ENCODE data around the gene CCL28.
"Not testable (repeated sequence)": the region's sequence is repeated elsewhere in the genome, so short reads cannot be mapped to it uniquely, and the experiment has no call there.

The CCL28 gene, protein sequence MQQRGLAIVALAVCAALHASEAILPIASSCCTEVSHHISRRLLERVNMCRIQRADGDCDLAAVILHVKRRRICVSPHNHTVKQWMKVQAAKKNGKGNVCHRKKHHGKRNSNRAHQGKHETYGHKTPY

GRCh38 chr5:43412156-43412555 is at the start of gene CCL28:
TSS of gene CCL28 (minus strand) at chr5:43412391. CDS start at chr5:43412316, 75 bp downstream.
- no peak for DNase-seq (ENCODE audit: low read depth)

GRCh38 chr5:43461066-43461465 is 48.9 kb upstream of the CCL28 start:
- no peak for DNase-seq (ENCODE audit: low read depth)

- DNase-seq (ENCODE audit: low read depth): no peak
Observed at GRCh38 chr5:43456556-43456955, 44.4 kb upstream of the CCL28 start.

DNA sequence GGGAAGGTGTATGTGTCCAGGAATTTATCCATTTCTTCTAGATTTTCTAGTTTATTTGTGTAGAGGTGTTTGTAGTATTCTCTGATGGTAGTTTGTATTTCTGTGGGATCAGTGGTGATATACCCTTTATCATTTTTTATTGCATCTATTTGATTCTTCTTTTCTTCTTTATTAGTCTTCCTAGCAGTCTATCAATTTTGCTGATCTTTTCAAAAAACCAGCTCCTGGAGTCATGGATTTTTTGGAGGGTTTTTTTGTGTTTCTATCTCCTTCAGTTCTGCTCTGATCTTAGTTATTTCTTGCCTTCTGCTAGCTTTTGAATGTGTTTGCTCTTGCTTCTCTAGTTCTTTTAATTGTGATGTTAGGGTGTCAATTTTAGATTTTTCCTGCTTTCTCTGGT is 29.4 kb upstream of the CCL28 start:
- not testable (repeated sequence) for DNase-seq (ENCODE audit: low read depth)

DNA sequence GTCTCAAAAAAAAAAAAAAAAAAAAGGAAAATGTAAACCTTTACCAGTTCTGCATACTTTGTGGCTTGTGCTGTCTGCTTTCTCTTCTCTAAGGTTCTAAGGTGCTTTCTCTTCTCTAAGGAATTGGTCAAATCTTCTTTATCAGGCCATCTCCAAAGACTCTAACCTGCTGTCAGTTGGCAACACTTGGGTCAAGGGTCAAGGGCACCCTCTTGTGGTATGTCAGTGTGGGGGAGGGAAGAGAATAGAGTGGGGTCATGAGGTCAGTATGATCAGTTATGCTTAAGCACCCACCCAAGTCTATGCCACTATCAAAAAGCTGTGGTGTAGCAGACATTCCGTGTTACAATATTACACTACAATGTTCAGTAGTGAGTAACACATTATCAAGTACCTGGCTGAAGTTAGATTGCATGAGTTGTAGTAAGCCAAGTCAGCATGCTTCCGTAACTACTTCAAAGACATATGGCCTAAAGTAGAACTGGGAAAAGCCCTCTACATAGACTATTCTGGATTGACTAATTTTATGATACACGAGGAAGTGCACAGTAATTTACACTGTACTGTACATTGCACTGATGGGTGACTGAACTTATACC is 25.0 kb upstream of the CCL28 start:
- no peak for DNase-seq (ENCODE audit: low read depth)

GRCh38 chr5:43433382-43433781 is 21.2 kb upstream of the CCL28 start:
- no peak for DNase-seq (ENCODE audit: low read depth)

DNA sequence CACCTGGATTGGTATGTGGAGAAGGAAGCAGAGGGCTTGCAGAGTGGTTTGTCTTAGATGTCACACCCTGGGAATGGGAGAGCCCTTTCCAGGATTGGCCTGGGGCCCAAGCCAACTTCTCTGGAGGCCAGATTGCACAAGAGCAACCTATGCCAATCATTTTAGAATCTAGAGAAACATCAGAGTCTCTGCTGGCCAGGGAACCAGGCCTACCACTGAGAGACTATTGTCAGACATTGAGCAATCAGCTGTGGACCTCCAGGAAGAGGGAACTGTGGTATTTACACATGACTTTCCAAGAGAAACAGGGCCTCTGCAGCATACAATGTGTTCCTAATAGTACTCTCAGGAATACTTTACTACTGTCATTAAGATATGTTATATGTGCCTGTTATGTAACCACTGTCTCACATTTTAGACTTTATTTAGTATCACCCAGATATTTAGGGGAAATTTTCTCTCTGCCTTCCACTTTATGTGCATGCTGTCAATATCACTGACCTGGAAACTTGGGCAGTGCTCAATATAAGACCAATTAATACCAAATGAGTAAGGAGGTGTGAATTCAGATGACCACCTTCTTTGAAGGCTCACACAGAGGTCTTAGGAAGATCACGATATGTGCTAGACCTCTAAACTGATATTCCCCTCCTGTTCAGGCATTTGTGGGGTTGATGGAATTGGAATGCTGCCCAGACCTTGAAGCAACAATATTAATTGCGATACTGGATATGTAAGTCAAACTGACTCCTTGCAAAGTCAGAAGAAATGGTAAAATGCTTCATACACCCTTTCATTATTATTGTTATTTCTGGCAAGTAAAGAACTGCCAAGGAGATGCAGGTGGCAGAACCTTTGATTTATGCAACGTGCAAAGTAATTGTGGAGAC is 20.5 kb upstream of the CCL28 start:
- DNase-seq (ENCODE audit: low read depth): no peak

DNA sequence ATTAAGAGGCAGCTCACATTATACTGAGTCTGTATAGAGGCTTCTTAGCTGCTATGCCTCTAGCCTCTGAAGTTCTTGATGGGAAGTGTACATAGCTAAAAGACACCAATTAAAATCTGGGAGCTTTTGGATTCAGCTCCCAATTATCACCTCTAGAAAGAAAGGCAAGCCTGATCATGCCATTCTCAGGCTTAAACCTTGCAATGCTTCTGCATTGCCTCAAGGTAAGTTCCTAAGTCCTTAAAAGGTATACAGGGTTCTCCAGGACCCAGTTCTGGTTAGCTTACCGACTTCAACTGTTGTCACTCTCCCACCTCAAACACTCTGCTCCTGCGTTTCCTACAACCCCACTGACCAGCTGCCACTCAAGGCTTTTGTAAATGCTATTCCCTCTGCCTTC is 17.5 kb upstream of the CCL28 start:
- no peak for DNase-seq (ENCODE audit: low read depth)

DNA sequence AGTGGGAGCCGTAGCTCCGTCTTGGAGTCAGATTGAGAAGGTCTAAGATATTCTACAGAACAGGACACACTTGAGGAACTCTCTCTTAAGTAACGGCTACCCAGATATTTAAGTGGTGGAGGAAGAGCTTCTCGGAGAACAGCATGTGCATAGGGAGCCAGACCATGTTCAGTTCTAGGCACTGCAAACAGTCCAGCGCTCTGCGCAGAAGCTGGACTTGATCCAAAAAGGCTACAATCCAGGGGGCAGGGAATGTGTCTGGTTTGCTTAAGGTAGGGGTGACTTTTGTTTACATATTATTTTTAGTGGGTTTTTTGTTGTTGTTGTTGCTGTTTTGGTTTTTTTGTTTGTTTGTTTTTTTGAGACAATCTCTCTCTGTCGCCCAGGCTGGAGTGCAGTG is 16.8 kb upstream of the CCL28 start:
- DNase-seq (ENCODE audit: low read depth): no peak

DNA sequence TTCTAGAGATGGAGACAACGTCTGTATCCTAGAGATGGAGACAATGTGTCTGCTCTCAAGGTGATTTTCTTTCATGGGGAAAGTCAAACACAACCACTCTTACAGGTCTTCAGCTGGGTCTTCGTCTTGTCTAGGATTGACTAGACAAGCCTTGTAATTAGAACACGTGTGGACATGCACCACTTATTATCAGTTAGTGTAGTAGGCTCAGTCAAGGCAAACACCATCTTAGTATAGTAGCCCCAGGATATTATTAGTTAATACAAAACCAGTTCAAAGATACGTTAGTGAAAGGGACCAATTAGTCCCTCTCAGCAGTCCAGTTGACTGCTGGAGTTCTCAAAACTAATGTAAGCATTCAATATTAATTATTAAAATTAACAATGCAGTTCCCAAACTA is 15.1 kb upstream of the CCL28 start:
- DNase-seq (ENCODE audit: low read depth): no peak

GRCh38 chr5:43425983-43426382 is 13.8 kb upstream of the CCL28 start:
- no peak for DNase-seq (ENCODE audit: low read depth)

- not testable (repeated sequence) for DNase-seq (ENCODE audit: low read depth)
Observed at GRCh38 chr5:43423086-43423485, 10.9 kb upstream of the CCL28 start.

DNA sequence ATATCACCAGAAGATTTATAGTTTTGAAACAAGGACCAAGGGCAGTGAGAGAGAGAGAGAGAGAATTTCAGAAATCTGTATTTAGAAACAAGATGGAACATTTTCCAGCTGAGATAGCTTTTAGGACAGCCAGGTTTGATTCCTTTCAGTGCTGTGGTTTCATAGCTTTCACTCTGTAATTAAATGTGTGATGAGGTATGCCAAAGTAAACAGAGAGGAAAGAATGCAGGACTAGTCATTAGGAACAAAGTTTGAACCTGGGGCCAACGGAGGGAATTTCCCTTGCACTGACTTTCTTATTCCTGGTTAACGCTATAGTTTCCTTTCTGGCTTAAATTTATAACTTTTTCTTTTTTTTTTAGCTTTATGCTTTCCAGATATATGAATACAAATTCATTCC is 10.0 kb upstream of the CCL28 start:
- no peak for DNase-seq (ENCODE audit: low read depth)

DNA sequence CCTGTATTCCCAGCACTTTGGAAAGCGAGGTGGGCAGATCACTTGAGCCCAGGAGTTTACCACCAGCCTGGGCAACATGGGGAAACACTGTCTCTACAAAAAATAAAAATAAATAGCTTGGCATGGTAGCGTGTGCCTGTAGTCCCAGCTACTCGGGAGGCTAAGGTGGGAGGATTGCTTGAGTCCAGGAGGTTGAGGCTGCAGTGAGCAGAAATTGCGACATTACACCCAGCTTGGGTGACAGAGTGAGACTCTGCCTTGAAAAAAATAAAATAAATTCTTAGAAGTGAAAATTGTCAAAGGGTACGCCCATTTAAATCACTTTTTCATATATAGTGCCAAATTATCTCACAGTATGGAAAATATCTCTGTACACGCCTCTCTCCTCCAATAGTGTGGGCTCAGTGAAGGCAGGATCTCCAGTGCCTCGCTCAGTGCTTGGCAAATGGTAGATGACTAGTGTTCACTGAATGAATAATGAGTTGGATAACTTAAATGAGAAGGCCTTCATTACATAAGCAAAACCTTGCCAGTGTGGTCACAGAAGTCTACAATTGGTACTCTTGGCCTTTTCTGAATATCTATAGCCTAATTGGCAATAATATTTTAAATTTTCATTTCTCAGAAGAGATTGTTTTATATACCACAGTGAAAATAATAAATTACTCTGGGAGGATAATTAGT is 9.4 kb upstream of the CCL28 start:
- DNase-seq (ENCODE audit: low read depth): no peak

DNA sequence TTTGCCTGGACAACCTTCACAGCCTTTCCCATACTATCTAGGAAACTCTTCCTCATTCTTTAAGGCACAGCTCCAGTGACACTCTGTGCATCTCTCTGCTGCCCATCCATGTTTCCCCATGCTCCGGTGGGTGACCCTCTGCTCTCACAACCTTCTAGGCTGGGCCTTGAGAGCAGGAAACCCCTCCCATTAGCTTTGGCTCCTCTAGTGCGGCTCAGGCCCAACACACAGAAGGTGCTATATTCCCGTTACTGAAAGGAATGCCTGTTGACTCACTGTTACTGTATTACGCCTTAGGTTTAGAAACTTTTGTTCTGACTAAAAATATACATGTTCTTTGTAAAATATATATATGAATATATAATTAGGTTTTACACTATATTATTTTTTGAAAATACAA is 8.1 kb upstream of the CCL28 start:
- no peak for DNase-seq (ENCODE audit: low read depth)

- no peak for DNase-seq (ENCODE audit: low read depth)
Observed at GRCh38 chr5:43418561-43418960, 6.4 kb upstream of the CCL28 start.

DNA sequence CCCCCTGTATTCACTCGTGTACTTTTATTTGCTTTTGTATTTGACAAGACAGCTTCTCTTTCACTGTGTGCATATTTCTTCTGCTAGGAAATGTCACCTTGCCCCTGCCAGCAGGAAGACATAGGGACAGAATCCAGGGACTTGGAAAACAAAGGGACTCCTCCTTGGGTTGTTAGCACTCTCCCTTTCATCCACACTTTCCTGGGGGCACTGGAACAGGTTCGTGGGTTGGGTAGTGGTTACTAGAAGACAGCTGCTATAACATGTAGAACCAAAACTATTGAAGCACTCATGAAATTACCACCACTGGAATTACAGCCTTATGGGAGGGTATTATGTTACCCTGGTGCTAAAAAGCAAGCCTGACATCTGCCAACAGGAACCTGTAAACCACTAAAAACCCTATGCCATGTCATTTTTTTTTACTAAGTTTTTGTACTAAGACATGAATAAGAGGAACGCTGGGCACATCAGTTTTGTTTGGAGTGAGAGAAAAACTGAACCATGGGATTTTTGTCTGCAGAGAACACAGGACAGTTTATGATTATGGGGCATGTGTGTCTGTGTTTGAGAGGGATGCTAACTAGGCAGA is 4.7 kb upstream of the CCL28 start:
- no peak for DNase-seq (ENCODE audit: low read depth)

GRCh38 chr5:43415935-43416802 is 4.0 kb upstream of the CCL28 start:
- DNase-seq (ENCODE audit: low read depth): no peak

DNA sequence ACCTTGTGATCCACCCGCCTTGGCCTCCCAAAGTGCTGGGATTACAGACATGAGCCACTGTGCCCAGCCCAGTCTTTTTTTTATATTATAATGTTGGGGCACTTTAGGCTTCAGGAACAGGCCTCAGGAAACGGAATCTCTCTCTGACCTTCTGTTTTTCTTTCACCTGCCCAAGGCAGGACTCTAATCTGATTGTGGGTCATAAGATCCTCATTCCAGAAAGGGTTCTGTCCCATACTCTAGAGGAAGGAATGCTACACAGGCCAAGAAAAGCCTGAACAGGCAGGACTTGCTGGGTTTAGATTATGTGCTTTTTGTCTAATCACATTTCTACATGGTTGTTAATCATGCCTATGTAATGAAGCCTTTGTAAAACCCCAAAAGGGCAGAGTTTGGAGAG is 1.8 kb upstream of the CCL28 start:
- no peak for DNase-seq (ENCODE audit: low read depth)

DNA sequence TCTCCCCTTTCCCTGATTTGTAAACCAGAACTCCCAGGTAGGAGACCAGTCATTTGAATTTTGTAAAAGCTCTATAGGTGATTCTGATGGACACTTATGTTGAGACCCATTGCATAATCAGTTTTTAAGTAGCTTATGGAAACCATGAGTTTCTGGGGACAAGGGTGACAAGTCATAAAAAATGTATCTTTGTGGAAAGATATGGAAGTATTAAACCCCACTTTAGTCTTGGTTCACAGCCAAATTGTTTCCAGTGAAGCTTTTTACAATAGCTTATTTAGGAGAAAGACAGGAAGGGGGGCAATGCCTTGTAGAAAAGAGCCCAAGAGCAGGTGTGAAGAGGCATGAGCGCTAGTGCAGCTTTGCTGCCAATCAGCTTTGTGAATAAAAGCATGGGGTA is 453 bp upstream of the CCL28 start:
- DNase-seq (ENCODE audit: low read depth): no peak

GRCh38 chr5:43411495-43411894 is 696 bp downstream of the CCL28 start:
- no peak for DNase-seq (ENCODE audit: low read depth)
